CD4-positive, alpha-beta T cell treated with Interleukin-4 for 1 hour (primary cell): Measurements from ENCODE around the gene TIMP2.
"Not testable (repeated sequence)": the region's sequence is repeated elsewhere in the genome, so short reads cannot be mapped to it uniquely, and the experiment has no call there.

ENCODE experiments used
- DNase-seq, 2 donors: peaks; one replicate each; pipeline ENCODE4 v3.0.0-alpha.2; 2020 to 2022

TIMP2 gene, protein sequence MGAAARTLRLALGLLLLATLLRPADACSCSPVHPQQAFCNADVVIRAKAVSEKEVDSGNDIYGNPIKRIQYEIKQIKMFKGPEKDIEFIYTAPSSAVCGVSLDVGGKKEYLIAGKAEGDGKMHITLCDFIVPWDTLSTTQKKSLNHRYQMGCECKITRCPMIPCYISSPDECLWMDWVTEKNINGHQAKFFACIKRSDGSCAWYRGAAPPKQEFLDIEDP

DNA sequence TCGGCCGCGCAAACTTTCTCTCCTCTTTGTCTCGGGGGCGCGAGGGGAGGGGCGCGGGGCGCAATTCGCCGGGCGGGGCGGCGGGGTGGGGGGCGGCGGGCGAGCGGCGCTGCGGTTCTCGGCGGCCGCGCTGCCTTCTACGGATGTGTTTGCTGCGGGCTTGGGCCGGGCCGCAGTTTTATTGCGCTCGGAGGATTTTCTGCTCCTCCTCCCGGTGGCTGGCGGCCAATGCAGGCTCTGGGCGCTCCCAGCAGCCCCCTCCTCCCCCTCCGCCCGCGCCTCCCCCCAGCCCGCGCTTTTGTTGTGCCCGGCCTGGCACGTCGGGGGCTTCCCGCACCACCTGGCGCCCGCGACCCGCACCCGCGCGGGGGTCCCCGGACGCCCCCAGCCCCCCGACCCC is at the start of gene TIMP2:
Gene TIMP2 (minus strand): TSS at position 154 of the 400 bp plus-strand sequence. CDS start 299 bp downstream, outside the sequence.
- DNase-seq = peak; percentile 70 to 85

DNA sequence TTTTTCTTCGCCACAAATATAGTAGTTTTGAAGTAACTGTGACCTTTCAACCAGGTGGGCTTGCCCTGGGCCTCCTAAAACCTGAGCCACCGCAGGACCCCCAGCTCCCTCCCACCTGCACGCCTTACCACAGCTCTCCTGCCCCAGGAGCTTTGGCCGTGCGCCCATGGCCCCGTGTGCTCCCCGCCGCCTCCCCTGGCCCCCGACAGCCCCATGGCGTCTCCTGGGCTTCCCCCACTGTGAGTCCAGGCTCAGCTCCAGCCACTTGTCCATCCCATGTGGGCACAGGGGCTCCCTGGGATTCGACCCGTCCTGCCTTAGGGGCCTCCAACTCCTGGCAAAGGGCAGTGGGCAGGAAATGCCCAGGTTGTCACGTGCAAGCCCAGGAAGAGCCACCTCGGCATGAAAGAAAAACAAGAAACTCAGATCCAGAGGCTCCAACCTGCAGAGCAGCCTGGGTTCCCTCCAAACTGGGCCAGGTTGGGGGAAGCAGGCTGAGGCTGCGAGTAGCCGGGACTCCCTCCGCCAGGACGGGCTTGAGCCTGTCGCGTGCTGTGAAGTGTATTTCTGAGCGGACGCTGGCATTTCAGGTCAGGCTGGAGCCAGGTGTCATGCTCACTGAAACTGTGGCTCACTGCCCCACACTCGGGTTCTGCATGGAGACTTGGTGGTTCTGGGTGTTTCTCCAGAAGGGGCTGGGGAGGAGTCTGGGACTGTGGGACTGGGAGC is 48.8 kb upstream of the TIMP2 start:
- no peak for DNase-seq

DNA sequence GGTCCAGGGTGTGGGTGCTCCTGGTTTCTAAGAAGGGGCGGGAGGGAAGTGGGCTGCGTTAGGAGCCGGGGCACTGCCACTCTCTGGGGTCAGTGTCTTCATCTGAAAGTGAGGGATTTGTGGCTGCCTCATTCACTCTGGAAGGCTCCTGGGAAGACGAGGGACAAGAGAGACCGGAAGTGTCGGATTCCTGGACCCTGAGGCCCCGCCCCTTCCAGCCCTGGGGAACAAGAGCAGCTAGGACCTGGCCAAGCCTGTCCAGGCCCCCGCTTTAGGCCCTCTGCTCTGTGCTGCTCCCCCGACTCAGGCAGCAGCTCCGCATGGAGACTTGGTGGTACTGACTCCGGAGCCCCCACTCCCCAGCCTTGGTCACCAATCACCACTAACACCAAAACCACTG is 48.0 kb upstream of the TIMP2 start:
- DNase-seq = no peak

DNA sequence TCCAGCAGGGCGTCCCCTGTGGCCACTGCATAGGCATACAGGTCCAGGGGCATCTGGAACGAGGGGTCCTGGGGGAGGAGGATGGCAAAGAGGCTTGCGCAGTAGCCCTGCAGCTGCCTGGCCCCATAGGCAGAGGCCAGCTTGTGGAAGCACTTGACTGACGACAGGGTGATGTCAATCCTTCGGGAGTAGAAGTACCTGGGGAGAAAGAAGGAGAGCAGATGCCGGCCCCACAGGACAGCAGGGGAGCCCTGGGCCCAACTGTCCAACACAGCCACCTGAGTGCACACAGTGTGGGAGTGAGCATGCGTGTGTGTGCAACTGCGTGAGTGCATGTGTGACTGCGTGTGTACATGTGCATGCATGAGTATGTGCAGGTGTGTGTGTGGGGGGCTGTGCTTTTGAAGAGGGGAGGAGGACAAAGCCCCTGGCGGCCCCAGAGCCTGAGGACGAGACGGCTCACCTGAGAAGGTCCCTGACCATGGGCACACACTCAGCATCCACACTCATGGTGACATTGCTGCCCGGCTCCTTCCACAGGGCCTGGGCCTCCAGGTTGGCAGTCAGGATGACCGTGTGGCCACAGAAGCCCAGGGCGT is 47.4 kb upstream of the TIMP2 start:
- DNase-seq = no peak

DNA sequence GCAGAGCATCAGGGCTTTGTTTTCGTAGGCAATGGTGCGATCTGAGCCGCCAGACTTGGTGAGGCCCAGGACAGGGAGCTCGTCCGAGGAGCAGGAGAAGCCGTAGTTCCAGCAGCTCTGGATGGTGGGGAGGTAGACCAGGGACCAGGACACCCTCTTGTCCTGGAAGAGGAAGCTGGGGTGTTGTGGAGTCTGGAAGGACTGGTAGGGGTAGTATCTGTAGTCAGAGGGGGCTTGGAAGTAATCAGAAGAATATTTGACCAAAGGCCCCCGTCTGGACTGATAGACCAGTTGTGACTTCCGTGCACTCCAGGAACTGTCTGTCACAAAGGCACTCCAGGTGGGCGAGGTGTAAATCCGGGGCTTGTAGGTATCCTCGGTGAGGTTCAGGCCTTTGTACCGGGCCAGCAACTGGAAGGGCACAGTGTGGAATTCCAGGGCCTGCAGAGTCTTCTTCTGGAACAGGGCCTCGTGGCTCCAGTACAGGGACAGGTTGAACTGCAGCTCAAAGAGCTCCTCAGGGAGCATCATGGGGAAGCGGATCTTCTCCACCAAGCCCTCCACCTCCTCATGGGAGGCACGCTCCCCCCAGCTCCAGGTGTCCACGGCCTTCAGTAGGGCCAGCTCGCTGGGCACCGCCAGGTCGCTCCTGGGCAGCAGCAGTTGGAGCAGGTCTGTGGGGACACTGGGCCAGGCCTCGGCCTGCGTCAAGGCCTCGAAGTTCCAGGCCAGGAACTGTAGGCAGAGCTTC is 46.7 kb upstream of the TIMP2 start:
- DNase-seq = no peak

DNA sequence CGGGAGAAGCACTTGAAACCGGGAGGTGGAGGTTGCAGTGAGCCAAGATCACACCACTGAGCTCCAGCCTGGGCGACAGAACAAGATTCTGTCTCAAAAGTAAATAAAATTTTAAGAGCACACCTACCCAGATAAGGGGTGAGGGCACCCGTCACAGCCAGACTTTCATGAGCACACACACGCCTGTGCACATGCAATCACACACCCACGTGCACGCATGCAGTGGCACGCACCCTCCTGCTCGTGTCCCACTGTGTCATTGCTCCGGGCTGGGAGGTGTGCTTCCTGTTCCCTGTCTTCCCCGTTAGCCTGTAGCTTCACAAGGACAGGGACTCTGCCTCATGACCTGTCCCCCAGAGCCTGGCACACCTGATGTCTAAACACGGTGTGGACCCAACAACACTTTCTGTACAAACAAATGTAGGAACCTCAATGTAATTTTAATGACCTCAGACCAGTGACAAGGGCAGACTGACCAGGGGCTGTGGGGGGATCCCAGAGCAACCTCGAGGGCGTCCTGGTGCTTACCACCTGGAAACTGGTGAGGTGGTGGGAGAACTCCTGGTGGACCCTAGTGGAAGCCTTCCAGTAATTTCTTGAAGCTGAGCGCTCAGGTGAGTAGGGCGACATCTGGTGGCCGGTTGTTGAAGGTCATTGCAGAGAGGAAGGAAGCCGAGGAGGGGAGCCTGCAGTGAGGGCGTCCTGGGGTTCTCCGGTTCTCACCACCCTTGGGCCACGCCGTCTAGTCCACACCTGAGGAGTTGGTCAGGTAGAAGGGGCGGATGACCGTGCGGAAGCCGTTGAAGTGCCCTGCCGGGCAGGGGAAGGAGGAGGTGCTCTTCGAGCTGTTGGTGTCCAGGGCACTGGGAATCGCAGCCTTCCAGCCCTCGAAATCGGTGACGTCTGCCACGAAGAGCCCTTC is 45.9 kb upstream of the TIMP2 start:
- peak; percentile 72 to 74 for DNase-seq

DNA sequence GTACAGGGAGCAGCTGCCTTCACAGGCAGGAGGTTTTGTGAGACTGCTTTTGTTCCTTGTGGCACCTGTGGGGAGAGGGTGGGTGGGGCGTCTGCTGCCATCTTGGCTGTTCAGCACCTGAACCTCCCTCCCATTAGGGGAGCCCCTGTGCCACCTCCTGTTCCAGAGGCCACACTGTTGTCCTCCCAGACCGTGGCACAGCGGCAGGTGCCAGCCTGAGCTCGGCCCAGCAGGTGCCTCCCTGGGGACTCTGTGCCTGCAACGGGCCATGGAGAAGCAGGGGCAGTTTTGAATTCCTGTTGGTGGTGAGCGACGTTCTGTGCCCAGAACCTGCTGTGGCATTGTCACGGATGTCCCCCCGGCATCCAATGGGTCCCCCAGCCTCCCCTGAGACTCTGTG is 44.7 kb upstream of the TIMP2 start:
- no peak for DNase-seq

DNA sequence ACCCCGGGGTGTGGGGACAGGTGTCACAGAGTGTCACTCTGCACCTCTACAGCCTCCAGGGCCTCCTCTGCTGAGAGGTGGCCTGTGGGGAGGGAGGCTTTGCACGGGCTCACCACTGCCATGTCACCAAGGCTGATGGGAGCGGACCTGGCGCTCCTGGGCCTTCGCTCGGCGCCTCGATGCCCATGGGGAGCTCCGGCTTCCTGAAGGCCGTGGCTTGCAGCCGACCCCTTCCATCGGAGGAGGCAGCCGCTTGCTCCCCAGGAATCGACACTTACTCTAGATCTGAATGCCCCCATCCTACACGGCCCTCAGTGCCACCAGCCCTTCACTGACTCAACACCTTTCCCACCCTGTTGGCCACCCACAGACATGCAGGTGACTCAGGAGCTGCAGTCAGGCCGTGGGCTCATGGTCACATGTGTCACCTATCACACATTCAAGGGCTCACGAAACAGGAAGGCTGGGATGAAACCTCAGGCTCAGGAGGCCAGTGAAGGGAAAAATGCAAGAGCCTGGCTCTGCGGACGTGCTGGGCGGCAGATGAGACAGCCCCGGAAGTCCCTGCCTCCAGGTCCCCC is 42.7 kb upstream of the TIMP2 start:
- no peak for DNase-seq

DNA sequence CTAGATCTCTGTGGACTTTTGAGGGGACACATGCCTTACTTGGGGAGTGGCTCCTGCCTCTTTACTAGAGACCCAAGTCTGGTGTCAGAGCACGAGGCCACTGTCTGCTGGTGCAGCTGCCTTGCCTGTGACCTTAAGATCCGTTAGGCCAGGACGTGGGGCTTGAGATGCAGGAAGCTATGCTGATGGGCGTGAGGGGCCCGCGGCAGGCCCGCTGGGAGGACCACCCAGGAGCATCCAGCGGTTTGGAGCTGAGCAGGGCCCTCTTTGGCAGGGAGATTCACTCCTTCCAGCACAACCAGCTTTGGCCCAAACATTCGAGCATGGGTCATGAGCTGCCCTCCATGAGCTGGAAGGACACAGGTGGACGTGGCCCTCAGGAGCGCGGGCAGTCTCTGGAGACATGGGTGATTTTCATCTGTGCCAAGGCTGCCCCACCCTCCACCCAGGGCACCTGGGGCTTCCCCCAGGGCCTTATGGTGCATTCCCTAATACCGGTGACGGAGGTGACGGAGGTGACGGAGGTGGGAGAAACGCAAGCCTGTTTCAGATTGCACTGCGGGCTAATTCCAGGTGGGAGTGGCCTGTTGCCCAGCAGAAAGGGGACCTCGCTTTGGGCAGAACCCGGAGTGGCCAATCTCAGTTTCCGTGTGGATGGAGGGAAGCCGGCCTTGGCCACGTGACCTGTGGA is 41.9 kb upstream of the TIMP2 start:
- no peak for DNase-seq

DNA sequence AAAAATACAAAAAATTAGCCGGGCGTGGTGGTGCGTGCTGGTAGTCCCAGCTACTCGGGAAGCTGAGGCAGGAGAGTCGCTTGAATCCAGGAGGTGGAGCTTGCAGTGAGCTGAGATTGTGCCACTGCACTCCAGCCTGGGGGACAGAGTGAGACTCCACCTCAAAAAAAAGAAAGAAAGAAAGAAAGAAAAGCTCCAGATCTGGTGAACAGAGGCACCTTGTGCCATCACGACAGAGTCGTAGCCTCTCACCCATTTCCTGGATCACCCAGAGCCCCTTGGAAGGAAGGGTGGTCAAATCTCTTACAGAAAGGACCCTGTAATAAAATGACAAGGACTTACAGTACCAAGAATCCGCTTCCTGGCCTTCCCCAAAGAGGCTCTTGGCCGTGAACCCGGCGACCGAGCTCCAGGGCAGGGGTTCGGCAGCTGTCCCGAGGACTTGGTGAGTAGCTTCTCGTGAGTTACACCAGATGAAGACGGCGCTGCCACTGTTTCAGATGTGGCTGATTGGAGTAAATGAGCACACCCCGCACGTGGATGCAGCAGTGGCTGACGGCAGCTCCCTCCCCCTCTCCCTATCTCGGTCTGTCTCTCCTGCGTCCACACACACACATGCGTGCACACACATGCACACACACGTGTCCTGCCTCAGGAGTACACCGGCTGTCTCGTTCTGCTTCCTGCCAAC is 41.1 kb upstream of the TIMP2 start:
- DNase-seq = no peak

DNA sequence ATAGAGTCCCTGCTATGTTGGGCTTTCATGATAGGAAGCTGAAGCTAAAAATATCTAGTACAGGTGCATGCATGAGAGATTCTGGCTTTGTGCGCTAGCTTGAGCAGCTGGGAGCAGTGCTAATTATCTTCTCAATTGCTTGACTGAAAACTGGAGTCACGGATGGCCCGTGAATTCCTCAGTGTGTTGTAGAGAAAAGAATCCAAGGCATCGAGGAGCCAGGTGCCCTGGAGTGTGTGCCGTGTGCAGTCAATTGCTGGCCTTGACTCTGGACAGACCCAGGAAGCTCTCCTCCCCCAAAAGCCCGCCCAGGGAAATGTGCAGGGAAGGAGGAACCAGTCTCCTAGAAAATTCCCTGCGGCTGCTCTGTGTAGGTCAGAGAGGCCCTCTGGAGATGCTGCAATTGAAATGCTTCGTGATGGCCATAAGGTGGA is 40.3 kb upstream of the TIMP2 start:
- no peak for DNase-seq

DNA sequence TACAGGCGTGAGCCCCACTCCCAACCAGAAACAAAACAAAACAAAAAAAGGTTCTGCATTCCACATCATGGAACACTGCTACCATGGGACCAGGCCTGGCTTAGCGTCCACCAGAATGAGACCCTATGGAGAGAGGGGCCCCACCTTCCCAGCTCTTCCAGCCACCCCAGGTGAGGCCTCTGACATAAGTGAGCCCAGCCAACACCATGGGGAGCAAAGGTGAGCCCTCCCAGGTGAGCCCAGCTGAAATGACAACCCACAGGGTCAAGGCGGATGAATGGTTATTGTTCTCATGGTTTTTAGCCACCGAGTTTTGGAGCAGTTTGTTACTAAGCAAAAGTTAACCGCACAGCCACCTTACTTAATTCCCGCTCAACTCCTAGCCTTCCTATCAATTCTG is 38.2 kb upstream of the TIMP2 start:
- DNase-seq = no peak

DNA sequence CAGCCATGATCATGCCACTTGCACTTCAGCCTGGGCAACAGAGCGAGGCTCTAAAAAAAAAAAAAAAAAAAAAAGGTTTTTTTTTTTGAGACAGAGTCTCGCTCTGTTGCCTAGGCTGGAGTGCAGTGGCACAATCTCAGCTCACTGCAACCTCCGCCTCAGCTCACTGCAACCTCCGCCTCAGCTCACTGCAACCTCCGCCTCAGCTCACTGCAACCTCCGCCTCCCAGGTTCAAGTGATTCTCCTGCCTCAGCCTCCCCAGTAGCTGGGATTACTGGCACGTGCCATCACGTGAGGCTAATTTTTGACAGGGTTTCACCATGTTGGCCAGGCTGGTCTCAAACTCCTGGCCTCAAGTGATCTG is 37.8 kb upstream of the TIMP2 start:
- not testable (repeated sequence) for DNase-seq

DNA sequence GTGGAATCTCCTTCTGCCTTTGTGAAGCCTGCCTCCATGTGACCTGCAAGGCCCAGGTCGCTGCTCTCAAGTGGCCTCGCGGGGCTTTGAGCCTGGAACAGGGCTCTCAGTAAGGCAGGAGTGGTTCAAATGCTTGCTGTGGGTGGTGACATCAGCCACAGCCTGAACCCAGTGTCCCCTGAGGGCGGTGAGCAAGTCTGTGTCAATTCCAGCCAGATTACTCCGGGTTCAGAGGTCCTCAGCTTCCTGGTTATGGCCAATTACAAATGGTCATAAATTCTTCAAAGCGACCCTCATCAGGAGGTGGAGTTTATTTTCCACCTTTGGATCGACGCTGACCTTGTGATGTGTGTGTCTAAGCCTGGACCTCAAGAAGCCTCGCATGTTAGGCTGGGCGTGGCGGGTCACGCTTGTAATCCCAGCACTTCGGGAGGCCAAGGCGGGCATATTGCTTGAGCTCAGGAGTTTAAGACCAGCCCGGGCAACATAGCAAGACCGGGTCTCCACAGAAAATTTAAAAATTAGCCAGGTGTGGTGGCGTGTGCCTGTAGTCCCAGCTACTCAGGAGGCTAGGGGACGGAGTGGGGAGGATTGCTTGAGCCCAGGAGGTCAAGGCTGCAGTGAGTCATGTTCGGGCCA is 37.3 kb upstream of the TIMP2 start:
- no peak for DNase-seq

DNA sequence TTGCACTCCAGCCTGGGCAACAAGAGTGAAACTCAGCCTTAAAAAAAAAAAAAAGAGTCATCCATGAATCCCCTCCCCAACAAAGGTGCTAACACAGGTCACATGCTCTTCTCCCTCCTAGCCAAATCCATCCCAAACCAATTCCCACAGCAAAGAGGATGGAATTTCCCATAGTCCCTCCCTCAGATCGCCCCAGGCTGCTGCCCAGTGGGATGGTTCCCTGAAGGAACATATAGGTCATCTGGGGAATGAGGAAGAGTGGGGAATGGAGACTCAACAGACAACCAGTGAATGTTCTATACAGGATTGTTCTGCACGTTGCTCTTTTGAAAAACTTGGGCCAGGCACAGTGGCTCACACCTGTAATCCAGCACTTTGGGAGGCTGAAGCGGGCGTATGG is 36.4 kb upstream of the TIMP2 start:
- DNase-seq = no peak

DNA sequence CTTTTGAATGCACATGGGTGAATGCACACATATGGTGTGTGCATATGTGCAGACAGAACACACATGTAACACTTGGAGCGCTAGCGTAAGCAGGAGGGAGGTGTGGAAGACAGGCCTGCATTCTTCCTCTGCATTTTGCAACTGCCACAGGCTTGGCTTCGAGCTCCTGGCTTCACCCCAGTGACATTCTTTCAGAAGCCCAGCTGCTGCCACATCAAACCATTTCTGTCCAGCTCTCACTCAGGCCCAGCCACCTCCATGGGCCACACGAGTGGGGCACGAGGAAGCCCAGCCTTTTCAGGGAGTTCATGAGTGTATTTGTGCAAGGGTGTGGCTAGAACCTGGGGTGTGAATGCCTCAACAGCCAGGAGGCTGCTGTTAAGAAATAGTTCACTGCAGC is 35.7 kb upstream of the TIMP2 start:
- no peak for DNase-seq

DNA sequence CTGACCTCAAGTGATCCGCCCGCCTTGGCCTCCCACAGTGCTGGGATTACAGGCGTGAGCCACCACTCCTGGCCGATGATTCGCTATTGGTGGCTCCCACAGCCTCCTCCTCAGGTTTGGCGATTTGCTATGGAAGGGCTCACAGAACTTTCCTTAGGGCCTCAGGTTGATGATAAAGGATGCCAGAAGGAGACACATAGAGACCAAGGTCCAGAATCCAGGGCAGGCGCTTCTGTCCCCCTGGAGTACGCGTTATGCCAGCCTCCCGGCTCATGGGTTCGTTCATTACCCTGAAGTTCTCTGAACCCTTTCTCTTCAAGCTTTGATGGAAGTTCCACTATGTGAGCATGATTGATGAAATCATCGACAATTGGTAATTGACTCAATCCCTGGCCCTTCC is 34.6 kb upstream of the TIMP2 start:
- no peak for DNase-seq

DNA sequence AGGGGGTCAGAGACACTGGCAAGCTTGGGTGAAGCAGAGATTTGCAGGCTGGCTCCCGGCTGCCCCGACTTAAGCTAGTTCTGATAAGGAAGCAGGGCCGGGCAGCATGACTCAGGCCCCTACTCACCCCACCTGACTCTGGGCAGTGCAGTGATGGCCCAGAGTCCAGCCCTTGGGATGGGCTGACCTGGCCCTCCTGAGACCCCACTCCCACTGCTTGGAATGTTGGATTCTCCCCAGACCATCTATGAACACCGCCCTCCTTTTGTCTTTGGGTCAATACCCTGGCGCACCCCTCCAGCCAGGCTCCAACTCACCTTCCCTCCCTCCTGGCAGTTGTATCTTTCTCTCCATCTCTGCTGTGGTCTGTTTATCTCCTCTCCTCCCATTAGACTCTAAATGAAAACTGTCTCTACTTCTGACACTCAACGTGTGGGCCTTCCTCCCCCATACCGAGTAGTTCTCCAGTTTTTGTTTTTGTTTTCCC is 33.5 kb upstream of the TIMP2 start:
- no peak for DNase-seq

DNA sequence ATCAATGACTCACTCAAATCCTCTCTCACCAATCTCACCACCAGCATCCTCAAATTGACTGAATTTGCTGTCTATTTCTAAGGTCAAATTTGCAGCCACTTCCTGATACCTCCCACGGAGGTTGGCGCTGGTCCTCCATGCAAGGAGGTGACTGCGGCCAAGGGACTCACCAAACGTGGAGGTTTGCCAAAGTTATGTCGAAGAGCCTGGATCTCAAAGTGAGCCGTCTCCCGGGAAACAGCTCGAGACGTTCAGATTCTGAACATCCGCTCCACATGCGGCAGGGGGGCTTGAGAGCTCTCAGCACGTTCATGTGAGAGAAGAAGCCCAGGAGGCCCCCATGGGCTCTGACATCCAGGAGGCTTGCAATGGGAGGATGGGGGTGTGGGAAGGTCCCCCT is 31.9 kb upstream of the TIMP2 start:
- no peak for DNase-seq

DNA sequence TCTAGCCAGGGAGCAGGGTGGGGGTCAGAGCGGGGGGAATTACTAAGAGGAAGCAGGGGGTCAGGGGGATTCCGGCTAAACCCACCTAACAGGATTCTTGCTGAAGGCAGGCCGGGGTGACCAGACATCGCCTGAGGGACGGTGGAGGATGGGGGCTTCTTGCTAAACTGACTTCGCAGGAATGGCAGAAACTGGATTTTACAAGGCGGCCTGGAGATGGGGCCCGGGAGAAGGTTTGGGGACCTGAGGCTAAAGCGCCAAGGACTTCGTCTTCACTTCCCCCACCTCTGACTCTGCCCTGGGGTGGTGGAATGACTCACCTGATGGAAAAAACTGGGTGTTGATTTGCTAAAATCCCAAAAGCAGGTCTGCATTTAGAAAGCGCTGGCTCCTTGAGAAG is 31.1 kb upstream of the TIMP2 start:
- DNase-seq = no peak
